ENCODE data around the gene FOXP4. TPM values are rescaled to one million over a fixed set of nuclear protein-coding genes. Genes with fewer than 3 reads are reported as not detected.

The FOXP4 gene
- total and polyA plus RNA-seq, 10 donors: 3.0 to 12.1 (median 6.5) TPM

- no peak overlapping the region for H3K27ac ChIP-seq
- H3K4me3 ChIP-seq: no peak overlapping the region
- H3K9me3 ChIP-seq: no peaks in the 10 kb centered on the region
- DNase-seq: no peak
- TF ChIP-seq CTCF (IDR thresholded peaks at IDR 0.05 in 8 of 11, conservative IDR thresholded peaks at IDR 0.05 in 3 of 11): no peak
- no peak for TF ChIP-seq POLR2A (IDR thresholded peaks at IDR 0.05)
- TF ChIP-seq POLR2AphosphoS5 (IDR thresholded peaks at IDR 0.05): no peak
- intact Hi-C loops (cut with DNase I; ENCODE audit: low total_unique reads): no loop called here
- no peaks in the 10 kb centered on the region for H3K36me3 ChIP-seq
- WGBS, 5 donors: 83 to 93% (median 90%) methylated on average over 2 of the region's 2 CpGs
- H3K4me1 ChIP-seq: peaks cover 14 to 39% (median 23%) of the 10 kb centered on the region in 6 donors
- peaks cover 0 to 19% (median 0%) of the 10 kb centered on the region in 7 donors for H3K27me3 ChIP-seq (replicated peaks in 1 of 7)
Measured at GRCh38 chr6:41541364-41541763, 4.8 kb upstream of the FOXP4 start.

DNA sequence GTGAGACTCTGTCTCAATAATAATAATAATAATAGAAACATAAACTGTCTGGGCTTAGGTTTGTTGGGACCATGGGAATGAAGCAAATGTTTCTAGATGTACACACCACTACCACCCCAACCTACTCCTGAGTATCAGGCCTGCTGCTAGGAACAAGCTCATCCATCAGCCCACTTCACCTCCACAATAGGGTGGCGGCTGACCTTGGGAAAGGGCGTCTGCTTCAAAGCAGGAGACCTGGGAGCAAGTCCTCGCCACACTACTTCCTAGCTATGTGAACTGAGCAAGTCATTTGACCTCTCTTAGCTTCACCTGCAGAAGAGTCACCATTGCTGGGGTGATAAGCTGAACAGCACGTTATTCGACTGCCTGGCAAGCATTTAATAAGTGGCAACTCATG is 3.1 kb upstream of the FOXP4 start:
- H3K36me3 ChIP-seq: no peaks in the 10 kb centered on the region
- no peaks in the 10 kb centered on the region for H3K9me3 ChIP-seq
- no peak for TF ChIP-seq POLR2A (IDR thresholded peaks at IDR 0.05)
- TF ChIP-seq CTCF (IDR thresholded peaks at IDR 0.05 in 8 of 11, conservative IDR thresholded peaks at IDR 0.05 in 3 of 11): no peak
- TF ChIP-seq POLR2AphosphoS5 (IDR thresholded peaks at IDR 0.05): no peak
- WGBS, 5 donors: 88 to 93% (median 89%) methylated on average over 4 to 5 of the region's 5 CpGs
- H3K4me3 ChIP-seq: no peak overlapping the region
- no peak for DNase-seq
- intact Hi-C loops (cut with DNase I; ENCODE audit: low total_unique reads): no loop called here
- peaks cover 0 to 27% (median 9%) of the 10 kb centered on the region in 7 donors for H3K27me3 ChIP-seq (replicated peaks in 1 of 7)
- no peak overlapping the region for H3K27ac ChIP-seq
- peaks cover 13 to 38% (median 27%) of the 10 kb centered on the region in 6 donors for H3K4me1 ChIP-seq

DNA sequence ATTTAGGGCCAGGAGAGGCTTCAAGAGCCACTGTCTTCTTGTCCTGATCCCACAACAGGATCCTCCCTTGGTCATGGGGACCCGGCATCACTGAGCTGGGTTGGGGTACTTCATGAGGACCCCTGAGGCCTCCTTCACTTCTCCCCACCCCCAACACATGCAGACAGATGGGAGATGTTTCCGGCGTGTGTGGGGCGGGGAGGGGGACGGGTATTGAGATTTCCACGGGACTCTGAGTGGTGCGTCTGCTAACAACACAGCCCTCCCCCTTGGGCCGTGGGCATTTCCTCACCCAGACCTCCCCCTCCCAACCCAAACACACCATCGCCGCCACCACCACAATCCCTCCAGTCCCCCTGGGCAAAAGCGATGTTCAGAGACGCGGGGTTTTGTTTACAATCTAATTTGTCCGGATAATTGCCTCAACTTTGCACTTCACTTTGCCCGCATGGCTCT is 906 bp upstream of the FOXP4 start:
- TF ChIP-seq CTCF (IDR thresholded peaks at IDR 0.05 in 8 of 11, conservative IDR thresholded peaks at IDR 0.05 in 3 of 11): no peak
- TF ChIP-seq POLR2AphosphoS5 (IDR thresholded peaks at IDR 0.05): no peak
- no peak for TF ChIP-seq POLR2A (IDR thresholded peaks at IDR 0.05)
- no peak for DNase-seq
- H3K27ac ChIP-seq: peak overlapping the region in 3 of 8 donors; percentile 72 to 87 (median 74)
- peaks cover 19 to 51% (median 36%) of the 10 kb centered on the region in 6 donors for H3K4me1 ChIP-seq
- intact Hi-C loops (cut with DNase I; ENCODE audit: low total_unique reads): no loop called here
- no peaks in the 10 kb centered on the region for H3K36me3 ChIP-seq
- peaks cover 0 to 43% (median 18%) of the 10 kb centered on the region in 7 donors for H3K27me3 ChIP-seq (replicated peaks in 1 of 7)
- peak overlapping the region; percentile 61 to 97 (median 82) for H3K4me3 ChIP-seq
- WGBS, 5 donors: 14 to 24% (median 19%) methylated on average over 15 of the region's 15 CpGs
- no peaks in the 10 kb centered on the region for H3K9me3 ChIP-seq

DNA sequence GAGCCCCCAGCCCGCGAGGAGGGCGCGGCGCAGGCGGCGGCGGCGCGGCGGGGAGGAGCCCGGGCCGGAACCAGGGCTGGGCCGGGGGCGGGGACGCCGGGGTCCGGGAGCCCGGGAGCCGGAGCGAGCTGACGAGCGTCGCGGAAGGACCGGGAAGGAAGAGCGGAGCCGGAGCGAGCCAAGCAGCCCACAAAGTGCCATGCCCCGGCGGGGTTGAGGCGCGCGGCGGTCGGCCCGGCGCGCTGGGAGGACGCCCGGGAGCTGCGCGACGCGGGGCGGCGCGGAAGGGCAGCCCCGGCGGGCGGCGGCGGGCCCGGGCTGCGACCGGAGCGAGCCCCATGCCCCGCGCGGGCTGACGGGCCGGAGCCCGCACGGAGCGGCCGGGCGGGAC is 289 bp downstream of the FOXP4 start:
- H3K27ac ChIP-seq: peak overlapping the region in 5 of 8 donors; percentile 51 to 87 (median 72)
- 0 to 1% (median 1%) methylated on average over 17 to 67 of the region's 67 CpGs for WGBS, 5 donors

More for the DNA sequence above, 289 bp downstream of the FOXP4 start:
- Histone ChIP-seq H3K27me3 (replicated peaks in 1 of 7) (peaks cover 0 to 43% (median 18%) of the 10 kb centered on the region in 7 donors), H3K4me3 (peak overlapping the region; percentile 61 to 97 (median 82)), H3K36me3 (peaks cover 0 to 9% (median 3%) of the 10 kb centered on the region in 6 donors), H3K4me1 (peaks cover 19 to 62% (median 36%) of the 10 kb centered on the region in 6 donors), H3K9me3 (no peaks in the 10 kb centered on the region)
- no peak for TF ChIP-seq CTCF (IDR thresholded peaks at IDR 0.05 in 8 of 11, conservative IDR thresholded peaks at IDR 0.05 in 3 of 11)
- peak in 2 of 3 donors; percentile 26 to 44 for TF ChIP-seq POLR2AphosphoS5 (IDR thresholded peaks at IDR 0.05)
- intact Hi-C loops (cut with DNase I; ENCODE audit: low total_unique reads): no loop called here
- DNase-seq: no peak

Data from spleen (tissue), 11 donors.